HepG2 (cell line): ENCODE data around the gene TSPAN3. TPM values are rescaled to one million over a fixed set of nuclear protein-coding genes. Genes with fewer than 3 reads are reported as not detected.

Source experiments
- ATAC-seq: fragments of 200-7000 bp; cut with Tn5 transposase; 3 replicates; pipeline ENCODE4 v1.9.1; 2020; ENCODE audit warnings: mild to moderate bottlenecking, moderate library complexity
- BruUV-seq: library from RNA; stranded (reverse); fragments of 400-500 nt; replicated peaks from 2 replicates; lab custom pipeline; 2021; lab: Mats Ljungman, UMichigan
- CTCF ChIA-PET: fragments of 300-600 bp; formaldehyde crosslinking; extraction: SDS; loops from one replicate; lab custom pipeline; 2021; ENCODE audit warnings: low total read pairs, inconsistent platforms, low intra/inter-chr PET ratio; lab: Yijun Ruan, JAX
- POLR2A ChIA-PET: fragments of 350-600 bp; sonication (Branson Sonifier 250); formaldehyde crosslinking; loops from one replicate; lab custom pipeline; 2020; ENCODE audit warnings: antibody characterized with exemption, inconsistent platforms; lab: Yijun Ruan, JAX
- DNase-seq: peaks from one replicate; pipeline ENCODE4 v3.0.0-alpha.2; 2015; ENCODE audit warnings: low spot score
- FAIRE-seq: peaks from 3 replicates; lab custom pipeline; 2011; peaks lifted over from hg19 to GRCh38; lab: Jason Lieb, UNC
- H2AFZ ChIP-seq: one replicate; pipeline ENCODE4 v1.6.1; 2011; ENCODE audit warnings: low read length, inconsistent platforms
- H3K27ac ChIP-seq: fragments of 300-600 bp; 3 replicates; pipeline ENCODE4 v1.8.0; 2011; ENCODE audit warnings: mixed run types, mild to moderate bottlenecking, mixed read lengths, low read length, inconsistent platforms; ENCODE audit not compliant: insufficient read depth; ENCODE audit errors: extremely low read length
- H3K27me3 ChIP-seq, 2 experiments: fragments of 200-600 bp in 1 of 2; 2 replicates in 1 of 2; 3 replicates in 1 of 2; pipeline versions ENCODE4 v1.6.0 to v1.8.0; 2011; ENCODE audit warnings: low read length in 2 of 2, mild to moderate bottlenecking in 2 of 2, moderate library complexity in 2 of 2, inconsistent platforms in 1 of 2; ENCODE audit not compliant: insufficient read depth in 2 of 2, control insufficient read depth in 1 of 2
- H3K36me3 ChIP-seq, 2 experiments: fragments of 200-600 bp in 1 of 2; replicated peaks in 1 of 2; 2 replicates in 1 of 2; 3 replicates in 1 of 2; pipeline versions ENCODE4 v1.5.1 to v1.8.0; 2011; ENCODE audit warnings: low read length in 2 of 2, inconsistent platforms in 1 of 2; ENCODE audit not compliant: insufficient read depth in 2 of 2, control insufficient read depth in 1 of 2
- H3K4me1 ChIP-seq: 2 replicates; pipeline ENCODE4 v1.5.1; 2012; ENCODE audit warnings: low read length, inconsistent platforms; ENCODE audit not compliant: insufficient read depth
- H3K4me2 ChIP-seq: 2 replicates; pipeline ENCODE4 v1.6.0; 2011; ENCODE audit warnings: low read depth, low read length, inconsistent platforms
- H3K4me3 ChIP-seq, 3 experiments: fragments of 200-600 bp in 1 of 3; sonication (generic), shearing (Covaris generic) in 1 of 3; replicated peaks in 1 of 3; 2 replicates each; pipeline ENCODE4 v1.5.1; 2011 to 2016; ENCODE audit warnings: low read length in 3 of 3, inconsistent platforms in 2 of 3, low read depth in 2 of 3, mild to moderate bottlenecking in 2 of 3, control low read depth in 1 of 3, mixed read lengths in 1 of 3; ENCODE audit not compliant: insufficient read depth in 1 of 3
- H3K79me2 ChIP-seq: one replicate; pipeline ENCODE4 v1.6.1; 2011; ENCODE audit warnings: low read length, inconsistent platforms; ENCODE audit not compliant: insufficient read depth
- H3K9ac ChIP-seq: 2 replicates; pipeline ENCODE4 v1.6.0; 2011; ENCODE audit warnings: mild to moderate bottlenecking, low read depth, low read length, inconsistent platforms; ENCODE audit not compliant: insufficient read depth
- H3K9me3 ChIP-seq: 2 replicates; pipeline ENCODE4 v1.5.1; 2012; ENCODE audit warnings: mild to moderate bottlenecking, low read length
- H4K20me1 ChIP-seq: 2 replicates; pipeline ENCODE4 v1.6.0; 2011; ENCODE audit warnings: inconsistent platforms, mild to moderate bottlenecking, low read length, moderate library complexity; ENCODE audit not compliant: insufficient read depth
- BHLHE40 ChIP-seq: IDR thresholded peaks from 2 replicates; pipeline ENCODE4 v1.6.1; 2011; ENCODE audit warnings: low read length, improper control_type of control experiment
- BRD4 ChIP-seq: sonication (generic); formaldehyde crosslinking; IDR thresholded peaks from 2 replicates; pipeline ENCODE4 v1.4.0; 2020; ENCODE audit warnings: missing genetic modification reagents
- DPF2 ChIP-seq: sonication (generic); formaldehyde crosslinking; IDR thresholded peaks from 2 replicates; pipeline ENCODE4 v1.4.0; 2020; ENCODE audit warnings: mild to moderate bottlenecking, low read depth, missing genetic modification reagents, borderline replicate concordance
- FOXJ3 ChIP-seq: sonication (generic); formaldehyde crosslinking; IDR thresholded peaks from 2 replicates; pipeline ENCODE4 v1.4.0; 2020; ENCODE audit warnings: missing genetic modification reagents, mild to moderate bottlenecking, borderline replicate concordance
- KDM4B ChIP-seq: sonication (generic); formaldehyde crosslinking; IDR thresholded peaks from 2 replicates; pipeline ENCODE4 v1.4.0; 2020; ENCODE audit warnings: missing genetic modification reagents
- MATR3 ChIP-seq: sonication (generic); formaldehyde crosslinking; IDR thresholded peaks from 2 replicates; pipeline ENCODE4 v1.4.0; 2020; ENCODE audit warnings: missing genetic modification reagents
- NFIB ChIP-seq: sonication (generic); formaldehyde crosslinking; IDR thresholded peaks from 2 replicates; pipeline ENCODE4 v1.9.0; 2021; ENCODE audit warnings: missing genetic modification reagents, mild to moderate bottlenecking, borderline replicate concordance
- SMAD1 ChIP-seq: sonication (generic); formaldehyde crosslinking; IDR thresholded peaks from 2 replicates; pipeline ENCODE4 v1.4.0; 2020; ENCODE audit warnings: missing genetic modification reagents, low read depth, mild to moderate bottlenecking, borderline replicate concordance
- ZNF101 ChIP-seq: sonication (generic); formaldehyde crosslinking; IDR thresholded peaks from 2 replicates; pipeline ENCODE4 v1.4.0; 2020; ENCODE audit warnings: mild to moderate bottlenecking, low read depth, missing genetic modification reagents, borderline replicate concordance
- ZNF432 ChIP-seq: sonication (generic); formaldehyde crosslinking; IDR thresholded peaks from 2 replicates; pipeline ENCODE4 v1.5.0; 2020; ENCODE audit warnings: missing genetic modification reagents, mild to moderate bottlenecking, borderline replicate concordance
- ZNF724P ChIP-seq: sonication (generic); formaldehyde crosslinking; IDR thresholded peaks from 2 replicates; pipeline ENCODE4 v1.8.0; 2022; ENCODE audit warnings: missing genetic modification reagents, borderline replicate concordance
- ZNF782 ChIP-seq: sonication (generic); formaldehyde crosslinking; IDR thresholded peaks from 2 replicates; pipeline ENCODE4 v1.4.0; 2020; ENCODE audit warnings: missing genetic modification reagents, mild to moderate bottlenecking, borderline replicate concordance
- WGBS: methylation state at CpG from one replicate; pipeline ENCODE4 v1.1.6; 2017; ENCODE audit warnings: low lambda C conversion rate; 5-methylcytosine and 5-hydroxymethylcytosine counted together
- in situ Hi-C: cut with HindIII; loops from 2 replicates; pipeline ENCODE4 v1.10.0; 2017; ENCODE audit warnings: low pct_unique_long_range_greater_than_20kb; ENCODE audit not compliant: extremely low pct_ligation_motif_present
- intact Hi-C: fragments of 100-400 bp; cut with micrococcal nuclease; formaldehyde crosslinking; loops from one replicate; pipeline ENCODE4 v1.10.0; 2022; ENCODE audit not compliant: unreplicated experiment
- polyA plus RNA-seq, 8 experiments: library from polyadenylated mRNA; depleted of rRNA in 3 of 8; stranded (reverse) in 7 of 8; unstranded in 1 of 8; fragments of >200 nt; fragmentation: Illumina TruSeq in 4 of 8; extraction: Trizol in 4 of 8; gene quantifications; 2 replicates each; pipeline versions ENCODE4 v1.2.1 to v1.2.3, GENCODE V29; 2011 to 2016; ENCODE audit warnings: low read depth in 4 of 8, missing spikeins in 1 of 8, mixed read lengths in 1 of 8; ENCODE audit not compliant: insufficient read depth in 1 of 8
- total RNA-seq, 5 experiments: library from RNA; depleted of rRNA; stranded (reverse); fragments of >200 nt; fragmentation: Illumina TruSeq; extraction: Trizol; gene quantifications; 2 replicates each; pipeline ENCODE4 v1.2.3, GENCODE V29; 2016; ENCODE audit warnings: low read depth in 1 of 5
- TF ChIP-seq, protein P1 (sequence below): sonication (generic); formaldehyde crosslinking; IDR thresholded peaks from 2 replicates; pipeline ENCODE4 v1.8.0; 2022; ENCODE audit warnings: low read depth, missing genetic modification reagents

The TSPAN3 gene
- total and polyA plus RNA-seq, 2 of the 13 experiments (the other 11 are each of a cell fraction or from before 2014, with no cell fraction given) = 167 to 170 TPM

DNA sequence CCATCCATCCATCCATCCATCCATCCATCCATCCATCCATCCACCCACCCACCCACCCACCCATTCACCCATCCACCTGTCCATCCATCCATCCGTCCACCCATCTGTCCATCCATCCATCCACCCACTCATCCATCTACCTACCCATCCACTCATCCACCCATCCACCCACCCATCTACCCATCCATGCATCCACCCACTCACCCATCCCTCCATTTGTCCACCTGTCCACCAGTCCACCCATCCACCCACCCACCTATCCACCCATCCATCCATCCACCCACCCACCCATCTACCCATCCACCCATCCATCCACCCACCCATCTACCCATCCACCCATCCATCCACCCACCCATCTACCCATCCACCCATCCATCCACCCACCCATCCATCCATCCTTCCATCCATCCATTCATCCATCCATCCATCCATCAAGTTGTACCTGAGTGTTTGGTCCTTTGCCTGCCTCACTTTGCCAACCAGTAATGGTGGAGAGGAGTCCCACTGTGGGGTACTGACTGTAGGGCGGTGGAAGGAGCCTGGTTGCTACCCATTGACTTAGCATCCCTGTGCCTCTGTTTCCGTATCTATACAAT is 58.7 kb downstream of the TSPAN3 start (continued):
- no peak for TF ChIP-seq ZNF724P

DNA sequence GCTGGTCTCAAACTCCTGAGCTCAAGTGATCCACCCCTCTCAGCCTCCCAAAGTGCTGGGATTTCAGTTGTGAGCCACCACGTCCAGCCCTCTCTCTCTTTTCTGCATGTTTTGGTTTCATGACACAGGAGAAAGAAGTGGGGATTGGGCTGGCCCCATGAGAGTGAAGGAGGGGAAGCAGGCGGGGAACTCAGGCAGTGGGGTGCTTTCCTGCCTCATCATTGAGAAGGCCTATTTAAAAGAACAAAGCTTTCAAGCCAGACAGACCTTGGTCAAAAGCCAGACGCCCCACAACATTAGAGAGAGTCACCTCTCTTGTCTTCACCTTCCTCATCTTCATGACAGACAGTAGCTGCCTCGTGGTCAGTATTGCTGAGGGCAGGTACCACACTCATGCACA is 60.1 kb downstream of the TSPAN3 start:
- H3K9ac ChIP-seq = no peak overlapping the region
- H3K4me2 ChIP-seq = no peak overlapping the region
- intact Hi-C loops (no loop called here), in situ Hi-C loops (no loop called here)
- POLR2A ChIA-PET = no interaction called here
- TF ChIP-seq FOXJ3 (CRISPR knock-in tag) (no peak), ZNF432 (no peak), BRD4 (no peak)
- TF ChIP-seq, all 625 proteins: peak for 0
- Histone ChIP-seq H2AFZ (no peak overlapping the region), H3K79me2 (no peaks in the 10 kb centered on the region), H3K27ac (no peak overlapping the region), H3K4me3 (no peak overlapping the region), H3K27me3 (peaks cover 7 to 58% of the 10 kb centered on the region in 2 experiments; a peak in 3 of 5 replicates), H3K4me1 (no peaks in the 10 kb centered on the region), H3K36me3 (no peaks in the 10 kb centered on the region), H4K20me1 (no peaks in the 10 kb centered on the region), H3K9me3 (no peaks in the 10 kb centered on the region)
- DNase-seq (no peak), FAIRE-seq (no peak), ATAC-seq (no peak)
- WGBS = 3% methylated on average over 4 of the region's 4 CpGs
- no TSS peak for BruUV-seq
- CTCF ChIA-PET = no interaction called here

DNA sequence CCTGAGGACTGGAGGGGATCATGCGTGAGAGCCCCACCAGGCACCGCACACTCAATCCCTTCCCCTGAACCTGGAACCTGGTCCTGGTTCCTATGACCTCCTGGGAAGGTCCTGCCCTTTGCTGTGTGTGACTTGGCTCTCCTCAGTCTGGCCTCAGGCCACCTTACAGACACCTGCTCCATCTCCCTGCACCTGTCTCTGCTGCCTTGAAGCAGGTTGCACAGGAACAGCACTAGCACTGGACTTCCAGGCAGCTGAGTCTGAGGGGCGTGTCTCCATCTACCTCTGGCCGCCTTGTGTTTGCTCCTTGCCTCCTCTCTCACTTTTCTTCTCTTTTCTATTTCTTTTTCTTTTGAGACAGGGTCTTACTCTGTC is 60.6 kb downstream of the TSPAN3 start:
- DNase-seq (no peak), ATAC-seq (no peak), FAIRE-seq (no peak)
- in situ Hi-C loops (no loop called here), intact Hi-C loops (no loop called here)
- H3K9me3 ChIP-seq = no peaks in the 10 kb centered on the region
- BruUV-seq = no TSS peak
- ChIA-PET CTCF (no interaction called here), POLR2A (no interaction called here)
- no peak overlapping the region for H2AFZ ChIP-seq
- H3K36me3 ChIP-seq = no peaks in the 10 kb centered on the region
- H3K4me2 ChIP-seq = no peak overlapping the region
- no peak overlapping the region for H3K9ac ChIP-seq
- H3K27ac ChIP-seq = no peak overlapping the region
- 32% methylated on average over 2 of the region's 4 CpGs for whole genome bisulfite sequencing
- H3K79me2 ChIP-seq = no peaks in the 10 kb centered on the region
- H4K20me1 ChIP-seq = no peaks in the 10 kb centered on the region
- no peak overlapping the region for H3K4me3 ChIP-seq
- H3K4me1 ChIP-seq = no peaks in the 10 kb centered on the region
- peaks cover 5 to 56% of the 10 kb centered on the region in 2 experiments; a peak in 3 of 5 replicates for H3K27me3 ChIP-seq
- TF ChIP-seq KDM4B (CRISPR knock-in tag) (no peak), ZNF782 (CRISPR knock-in tag) (no peak), MATR3 (no peak), DPF2 (CRISPR knock-in tag) (no peak), BHLHE40 (no peak), SMAD1 (CRISPR knock-in tag) (no peak), ZNF101 (CRISPR knock-in tag) (no peak), NFIB (no peak)
- TF ChIP-seq, protein P1, sequence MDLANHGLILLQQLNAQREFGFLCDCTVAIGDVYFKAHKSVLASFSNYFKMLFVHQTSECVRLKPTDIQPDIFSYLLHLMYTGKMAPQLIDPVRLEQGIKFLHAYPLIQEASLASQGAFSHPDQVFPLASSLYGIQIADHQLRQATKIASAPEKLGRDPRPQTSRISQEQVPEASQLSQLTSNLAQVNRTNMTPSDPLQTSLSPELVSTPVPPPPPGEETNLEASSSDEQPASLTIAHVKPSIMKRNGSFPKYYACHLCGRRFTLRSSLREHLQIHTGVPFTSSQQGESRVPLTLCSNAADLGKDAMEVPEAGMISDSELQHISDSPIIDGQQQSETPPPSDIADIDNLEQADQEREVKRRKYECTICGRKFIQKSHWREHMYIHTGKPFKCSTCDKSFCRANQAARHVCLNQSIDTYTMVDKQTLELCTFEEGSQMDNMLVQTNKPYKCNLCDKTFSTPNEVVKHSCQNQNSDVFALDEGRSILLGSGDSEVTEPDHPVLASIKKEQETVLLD = no peak
